Measurements from ENCODE around the gene NCK2.
A peak's percentile ranks its signal among the peaks of the same experiment; 100 is the strongest.

Gene NCK2

DNA sequence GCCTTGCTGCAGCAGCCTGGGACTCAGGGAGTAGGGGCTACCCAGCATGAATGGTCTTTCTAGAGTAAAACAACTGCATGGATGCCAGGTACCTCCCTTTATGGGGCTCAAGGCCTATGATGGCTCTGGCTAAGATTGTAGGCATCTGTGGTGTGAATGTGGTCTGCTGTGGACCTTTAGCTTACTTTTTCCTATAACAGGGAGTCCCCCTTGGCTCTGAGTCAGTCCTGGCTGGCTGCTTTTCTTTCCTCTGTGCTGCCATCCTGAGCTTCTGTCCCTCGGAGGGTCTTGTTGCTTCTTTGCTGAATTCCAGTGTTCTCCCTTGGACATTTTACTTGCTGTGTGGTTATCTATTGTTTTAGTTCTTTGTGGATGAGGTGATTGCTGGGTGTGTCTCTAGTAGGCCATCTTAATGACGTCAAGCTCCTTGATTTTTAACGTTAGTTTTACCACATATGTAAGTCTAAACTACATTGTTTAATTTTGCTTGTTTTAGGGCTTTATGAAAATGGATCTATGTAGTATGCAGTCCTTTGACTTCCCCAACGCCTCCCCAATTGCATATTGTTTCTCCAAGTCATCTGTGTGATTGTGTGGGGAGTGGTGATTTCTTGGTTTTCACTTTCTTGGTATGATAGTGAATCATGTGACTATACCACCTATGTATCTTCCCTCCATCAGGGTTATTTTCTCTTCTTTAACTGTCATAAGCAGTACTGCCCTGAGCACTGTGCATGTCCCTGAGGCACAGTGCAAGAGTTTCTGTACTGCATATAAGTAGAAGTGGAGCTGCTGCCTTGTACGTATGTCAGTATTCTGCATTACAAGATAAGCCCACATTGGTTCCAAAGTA is 92.4 kb downstream of the NCK2 start:
- H3K4me3 Mint-ChIP-seq = peak overlapping the region; percentile 56
- H3K9me3 Mint-ChIP-seq = peaks cover 13% of the 10 kb centered on the region
- DNase-seq (ENCODE audit: low spot score in 2 of 2) (peak in 1 of 2 donors; percentile 50), ATAC-seq (peak; percentile 96)
- peaks cover 89% of the 10 kb centered on the region for H3K4me1 Mint-ChIP-seq
- peak overlapping the region; percentile 80 for H3K27ac Mint-ChIP-seq
- H3K36me3 Mint-ChIP-seq = peaks cover 33% of the 10 kb centered on the region

DNA sequence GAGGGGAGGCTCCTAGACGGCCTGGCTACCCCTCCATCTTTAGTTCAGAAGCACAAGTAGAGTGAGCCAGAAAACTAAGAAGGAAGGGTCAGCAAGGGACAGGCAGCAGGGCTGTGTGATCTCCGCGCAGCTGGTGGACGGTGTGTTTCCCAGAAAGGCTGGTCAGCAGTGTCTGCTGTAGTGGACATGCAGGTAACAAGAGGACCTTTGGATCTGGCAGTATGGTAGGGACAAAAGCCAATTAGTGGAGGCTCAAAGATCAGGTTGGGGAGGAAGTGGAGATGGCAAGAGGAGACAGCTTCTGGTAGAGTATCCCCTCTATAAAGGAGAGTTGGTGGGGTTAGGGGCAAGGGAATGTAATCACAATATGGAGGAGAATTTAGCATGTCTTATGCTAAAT is 95.1 kb downstream of the NCK2 start:
- DNase-seq (ENCODE audit: low spot score in 2 of 2) (no peak), ATAC-seq (no peak)
- H3K36me3 Mint-ChIP-seq = peaks cover 25% of the 10 kb centered on the region
- H3K4me1 Mint-ChIP-seq = peaks cover 81% of the 10 kb centered on the region
- H3K9me3 Mint-ChIP-seq = peaks cover 9% of the 10 kb centered on the region
- H3K27ac Mint-ChIP-seq = peak overlapping the region; percentile 74
- peak overlapping the region; percentile 6 for H3K4me3 Mint-ChIP-seq

DNA sequence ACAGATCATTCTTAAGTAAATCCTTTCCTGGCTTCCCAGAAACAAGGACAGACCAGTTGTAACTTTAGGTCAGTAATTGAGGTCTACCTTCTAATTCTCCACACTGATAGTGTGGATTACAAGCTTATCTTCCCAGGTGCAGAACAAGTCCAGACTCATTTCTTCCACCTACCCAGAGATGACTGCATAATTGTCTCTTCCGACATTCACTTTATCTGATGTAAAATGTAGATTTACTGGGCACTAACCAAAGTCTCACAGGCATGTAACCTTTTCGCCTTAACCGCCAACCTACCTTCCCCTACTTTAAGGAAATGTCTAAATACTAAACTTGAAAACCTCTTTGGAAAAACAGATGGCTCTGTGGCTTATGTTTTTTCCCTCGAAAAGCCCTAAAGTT is 96.2 kb downstream of the NCK2 start:
- H3K9me3 Mint-ChIP-seq = peaks cover 2% of the 10 kb centered on the region
- peaks cover 24% of the 10 kb centered on the region for H3K36me3 Mint-ChIP-seq
- DNase-seq (ENCODE audit: low spot score in 2 of 2) (no peak), ATAC-seq (no peak)
- H3K27ac Mint-ChIP-seq = peak overlapping the region; percentile 74
- peaks cover 74% of the 10 kb centered on the region for H3K4me1 Mint-ChIP-seq
- H3K4me3 Mint-ChIP-seq = no peak overlapping the region

- H3K4me3 Mint-ChIP-seq = no peak overlapping the region
These were observed 96.8 kb downstream of the NCK2 start for GRCh38 chr2:105841551-105841950.

GRCh38 chr2:105842555-105842954 is 97.8 kb downstream of the NCK2 start:
- DNase-seq (ENCODE audit: low spot score in 2 of 2) (peak in 1 of 2 donors; percentile 43), ATAC-seq (peak; percentile 44)
- H3K9me3 Mint-ChIP-seq = no peaks in the 10 kb centered on the region
- H3K27ac Mint-ChIP-seq = peak overlapping the region; percentile 84
- H3K36me3 Mint-ChIP-seq = peaks cover 40% of the 10 kb centered on the region
- H3K4me1 Mint-ChIP-seq = peaks cover 68% of the 10 kb centered on the region
- peak overlapping the region; percentile 9 for H3K4me3 Mint-ChIP-seq

More at GRCh38 chr2:105841551-105841950, 96.8 kb downstream of the NCK2 start:
- Mint-ChIP-seq H3K4me1 (peaks cover 74% of the 10 kb centered on the region), H3K36me3 (peaks cover 30% of the 10 kb centered on the region), H3K27ac (peak overlapping the region; percentile 74), H3K9me3 (no peaks in the 10 kb centered on the region)
- ATAC-seq (no peak), DNase-seq (ENCODE audit: low spot score in 2 of 2) (peak in 1 of 2 donors; percentile 32)

DNA sequence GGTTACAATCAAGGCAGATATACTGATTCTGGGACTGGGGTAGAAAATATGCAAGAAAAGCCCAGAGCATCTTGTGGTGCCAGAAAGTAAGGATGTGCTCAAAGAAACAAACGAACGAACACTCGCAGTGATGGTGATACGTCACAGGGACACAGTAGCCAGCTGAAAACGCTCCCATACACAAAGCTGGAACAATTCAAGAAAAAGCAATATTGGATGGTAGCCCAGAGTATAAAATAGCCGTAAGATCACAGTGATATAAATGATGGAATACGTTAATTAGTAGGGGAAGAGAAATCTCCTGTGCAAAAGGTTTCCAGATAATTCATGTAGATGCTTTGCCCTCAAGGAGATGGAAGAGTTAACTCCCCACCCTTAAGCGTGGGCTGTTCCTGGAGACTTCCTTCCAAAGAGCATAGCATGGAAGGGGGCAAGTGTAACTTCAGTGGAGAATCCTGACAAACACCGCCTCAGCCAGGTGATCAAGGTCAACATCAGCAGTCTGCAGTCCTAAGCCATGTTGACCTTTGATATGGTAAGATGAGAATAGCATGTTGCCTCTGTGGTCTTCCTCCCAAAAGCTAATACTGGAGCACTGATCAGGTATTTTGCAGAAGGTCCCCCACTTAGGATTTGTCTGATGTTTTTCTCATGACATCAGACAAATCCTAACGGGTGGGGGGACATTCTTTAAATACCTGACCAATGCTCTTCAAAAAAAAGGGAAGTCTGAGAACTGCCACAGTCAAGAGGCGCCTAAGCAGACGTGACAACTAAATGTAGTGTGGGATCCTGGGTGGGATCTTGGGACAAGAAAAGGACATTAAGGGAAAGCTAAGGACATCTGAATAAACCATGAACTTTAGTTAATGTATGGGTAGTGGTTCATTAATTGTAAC is 99.0 kb downstream of the NCK2 start:
- ATAC-seq = no peak
- Mint-ChIP-seq H3K4me1 (peaks cover 70% of the 10 kb centered on the region), H3K9me3 (no peaks in the 10 kb centered on the region), H3K36me3 (peaks cover 40% of the 10 kb centered on the region), H3K27ac (no peak overlapping the region), H3K4me3 (no peak overlapping the region)
- DNase-seq (ENCODE audit: low spot score in 2 of 2) = peak in 1 of 2 donors; percentile 23

DNA sequence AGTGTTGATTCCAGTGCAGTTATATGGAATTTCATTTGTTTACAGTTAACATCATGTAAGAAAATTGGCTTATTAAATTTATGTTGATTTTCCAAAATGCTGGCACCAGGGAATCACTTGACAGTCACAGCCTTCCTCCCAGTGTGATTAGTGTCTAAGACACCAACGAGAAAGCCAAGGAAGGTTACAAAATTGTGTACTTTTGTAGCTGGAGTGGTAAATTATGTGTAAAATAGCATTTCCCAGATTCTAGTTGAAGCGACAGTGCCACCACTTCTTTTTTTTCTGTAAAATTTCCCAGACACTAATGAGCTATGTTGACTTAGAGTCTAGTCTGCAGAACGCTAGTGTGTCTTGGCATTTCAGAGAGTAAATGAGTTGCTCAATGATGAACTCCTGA is 101.3 kb downstream of the NCK2 start:
- Mint-ChIP-seq H3K4me1 (peaks cover 57% of the 10 kb centered on the region), H3K36me3 (peaks cover 30% of the 10 kb centered on the region)

GRCh38 chr2:105847056-105847455 is 102.3 kb downstream of the NCK2 start:
- Mint-ChIP-seq H3K4me1 (peaks cover 52% of the 10 kb centered on the region), H3K27ac (no peak overlapping the region), H3K4me3 (no peak overlapping the region), H3K36me3 (peaks cover 35% of the 10 kb centered on the region), H3K9me3 (no peaks in the 10 kb centered on the region)
- DNase-seq (ENCODE audit: low spot score in 2 of 2) = peak in 1 of 2 donors; percentile 33
- ATAC-seq = no peak

More for the DNA sequence above, 101.3 kb downstream of the NCK2 start:
- ATAC-seq (no peak), DNase-seq (ENCODE audit: low spot score in 2 of 2) (no peak)
- Mint-ChIP-seq H3K27ac (peak overlapping the region; percentile 34), H3K4me3 (no peak overlapping the region), H3K9me3 (no peaks in the 10 kb centered on the region)

GRCh38 chr2:105848367-105848766 is 103.7 kb downstream of the NCK2 start:
- H3K4me3 Mint-ChIP-seq = no peak overlapping the region
- no peaks in the 10 kb centered on the region for H3K9me3 Mint-ChIP-seq
- peaks cover 33% of the 10 kb centered on the region for H3K36me3 Mint-ChIP-seq

GRCh38 chr2:105849431-105850179 is 104.9 kb downstream of the NCK2 start:
- Mint-ChIP-seq H3K9me3 (no peaks in the 10 kb centered on the region), H3K4me3 (no peak overlapping the region), H3K27ac (peak overlapping the region; percentile 26), H3K4me1 (peaks cover 52% of the 10 kb centered on the region), H3K36me3 (peaks cover 35% of the 10 kb centered on the region)
- ATAC-seq (no peak), DNase-seq (ENCODE audit: low spot score in 2 of 2) (peak in 1 of 2 donors; percentile 34)

More at GRCh38 chr2:105848367-105848766, 103.7 kb downstream of the NCK2 start:
- no peak for DNase-seq (ENCODE audit: low spot score in 2 of 2)
- peaks cover 53% of the 10 kb centered on the region for H3K4me1 Mint-ChIP-seq
- no peak for ATAC-seq
- peak overlapping the region; percentile 26 for H3K27ac Mint-ChIP-seq

DNA sequence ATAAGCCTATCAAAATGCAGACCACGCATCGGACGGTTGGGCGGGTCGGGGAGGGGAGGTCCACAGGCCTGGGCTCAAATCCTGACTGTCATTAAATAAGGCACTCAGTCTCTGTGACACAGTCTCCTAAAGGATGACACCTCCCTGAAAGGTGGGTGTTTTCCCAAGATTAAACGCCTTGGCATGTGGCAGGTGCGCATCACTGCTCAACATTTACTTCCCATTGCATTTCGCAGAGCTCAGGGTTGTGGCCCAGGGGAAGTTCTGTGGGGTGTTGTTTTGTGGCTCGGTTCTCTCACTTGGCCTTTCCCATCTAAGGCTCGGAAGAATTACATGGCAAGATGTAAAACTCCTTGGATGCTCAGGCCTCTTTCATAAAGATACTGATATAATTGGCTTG is 107.4 kb downstream of the NCK2 start:
- peak overlapping the region; percentile 57 for H3K27ac Mint-ChIP-seq
- peaks cover 44% of the 10 kb centered on the region for H3K36me3 Mint-ChIP-seq
- ATAC-seq (no peak), DNase-seq (ENCODE audit: low spot score in 2 of 2) (peak in 1 of 2 donors; percentile 39)
- H3K9me3 Mint-ChIP-seq = no peaks in the 10 kb centered on the region
- peaks cover 65% of the 10 kb centered on the region for H3K4me1 Mint-ChIP-seq
- no peak overlapping the region for H3K4me3 Mint-ChIP-seq

- H3K36me3 Mint-ChIP-seq = peaks cover 52% of the 10 kb centered on the region
- peaks cover 73% of the 10 kb centered on the region for H3K4me1 Mint-ChIP-seq
- DNase-seq (ENCODE audit: low spot score in 2 of 2) (peak in 1 of 2 donors; percentile 38), ATAC-seq (no peak)
- H3K9me3 Mint-ChIP-seq = no peaks in the 10 kb centered on the region
- peak overlapping the region; percentile 50 for H3K27ac Mint-ChIP-seq
- no peak overlapping the region for H3K4me3 Mint-ChIP-seq
These were observed 108.8 kb downstream of the NCK2 start for GRCh38 chr2:105853354-105854088.

- DNase-seq (ENCODE audit: low spot score in 2 of 2) (peak in 1 of 2 donors; percentile 34), ATAC-seq (no peak)
- Mint-ChIP-seq H3K9me3 (no peaks in the 10 kb centered on the region), H3K4me1 (peaks cover 74% of the 10 kb centered on the region), H3K4me3 (no peak overlapping the region), H3K27ac (peak overlapping the region; percentile 84), H3K36me3 (peaks cover 63% of the 10 kb centered on the region)
These were observed 110.3 kb downstream of the NCK2 start for GRCh38 chr2:105854972-105855371.

DNA sequence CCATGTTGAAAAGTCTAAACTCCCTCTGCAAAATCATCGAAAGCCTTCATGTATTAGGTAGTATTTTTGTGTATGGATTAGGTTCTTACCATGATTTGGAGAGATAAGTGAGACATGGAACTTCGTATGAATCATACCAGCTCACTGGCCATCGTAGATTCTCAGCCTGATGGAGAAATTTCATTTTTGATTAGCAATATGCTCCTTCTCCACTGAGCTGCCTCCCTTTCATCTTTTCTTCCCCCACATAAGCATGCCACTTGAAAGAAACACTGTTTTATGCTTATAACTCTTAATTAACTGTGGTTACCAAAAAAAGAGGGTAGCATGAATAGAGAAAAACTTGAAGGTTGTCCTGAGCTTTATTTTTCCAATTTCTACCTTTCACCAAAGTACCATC is 111.9 kb downstream of the NCK2 start:
- Mint-ChIP-seq H3K36me3 (peaks cover 75% of the 10 kb centered on the region), H3K4me3 (peak overlapping the region; percentile 58)

More for the DNA sequence above, 111.9 kb downstream of the NCK2 start:
- no peaks in the 10 kb centered on the region for H3K9me3 Mint-ChIP-seq
- DNase-seq (ENCODE audit: low spot score in 2 of 2) = peak in 1 of 2 donors; percentile 33
- ATAC-seq = no peak
- H3K27ac Mint-ChIP-seq = peak overlapping the region; percentile 84
- H3K4me1 Mint-ChIP-seq = peaks cover 85% of the 10 kb centered on the region

Measured in stimulated activated effector memory CD8-positive, alpha-beta T cell treated with anti-CD3 and anti-CD28 coated beads, Interleukin-12 subunit alpha, Interleukin-12 subunit beta, amount 100 ng/mL, for 72 hours (primary cell).